SK-N-SH (cell line): Measurements from ENCODE around the gene KMT2E.

Experiments used
- GATA2 ChIP-seq: sonication (generic); formaldehyde crosslinking; IDR thresholded peaks from 2 replicates; pipeline ENCODE4 v1.5.0; 2020; ENCODE audit warnings: mild to moderate bottlenecking, missing genetic modification reagents
- JUND ChIP-seq: IDR thresholded peaks from 2 replicates; pipeline ENCODE4 v1.4.0; 2012
- NFIC ChIP-seq: IDR thresholded peaks from 2 replicates; pipeline ENCODE4 v1.4.0; 2012; ENCODE audit warnings: borderline replicate concordance
- NRF1 ChIP-seq: IDR thresholded peaks from 2 replicates; pipeline ENCODE4 v1.6.1; 2012; ENCODE audit warnings: low read depth, mild to moderate bottlenecking, low read length
- POLR2AphosphoS5 ChIP-seq: IDR thresholded peaks from 2 replicates; pipeline ENCODE4 v1.6.1; 2012; ENCODE audit warnings: low read depth, low read length
- RCOR1 ChIP-seq: fragments of 150-350 bp; IDR thresholded peaks from 2 replicates; pipeline ENCODE4 v1.6.1; 2017; ENCODE audit warnings: antibody characterized with exemption, low read length
- RFX5 ChIP-seq: IDR thresholded peaks from 2 replicates; pipeline ENCODE4 v1.6.1; 2012; ENCODE audit warnings: mild to moderate bottlenecking, improper control_type of control experiment, low read length
- SIN3A ChIP-seq: IDR thresholded peaks from 2 replicates; pipeline ENCODE4 v1.6.1; 2012; ENCODE audit warnings: low read depth, mild to moderate bottlenecking, low read length, moderate library complexity, borderline replicate concordance
- SMC3 ChIP-seq: IDR thresholded peaks from 2 replicates; pipeline ENCODE4 v1.6.1; 2012; ENCODE audit warnings: low read depth, low read length, improper control_type of control experiment
- YY1 ChIP-seq: IDR thresholded peaks from 2 replicates; pipeline ENCODE4 v1.4.0; 2012; ENCODE audit warnings: low read depth, mild to moderate bottlenecking
- TF ChIP-seq, protein P1 (sequence below): fragments of 200-600 bp; sonication (generic); IDR thresholded peaks from 2 replicates; pipeline ENCODE4 v1.6.1; 2017; ENCODE audit warnings: antibody characterized with exemption, mild to moderate bottlenecking, moderate library complexity
- TF ChIP-seq, protein P2 (sequence below): IDR thresholded peaks from 2 replicates; pipeline ENCODE4 v1.4.0; 2012; ENCODE audit warnings: low read depth, borderline replicate concordance
- TF ChIP-seq, protein P3 (sequence below): IDR thresholded peaks from 2 replicates; pipeline ENCODE4 v1.6.1; 2012; ENCODE audit warnings: mild to moderate bottlenecking, low read depth, low read length, moderate library complexity
- TF ChIP-seq, protein P4 (sequence below): fragments of 150-350 bp; IDR thresholded peaks from 2 replicates; pipeline ENCODE4 v1.6.1; 2016; ENCODE audit warnings: mild to moderate bottlenecking, low read depth, low read length

DNA sequence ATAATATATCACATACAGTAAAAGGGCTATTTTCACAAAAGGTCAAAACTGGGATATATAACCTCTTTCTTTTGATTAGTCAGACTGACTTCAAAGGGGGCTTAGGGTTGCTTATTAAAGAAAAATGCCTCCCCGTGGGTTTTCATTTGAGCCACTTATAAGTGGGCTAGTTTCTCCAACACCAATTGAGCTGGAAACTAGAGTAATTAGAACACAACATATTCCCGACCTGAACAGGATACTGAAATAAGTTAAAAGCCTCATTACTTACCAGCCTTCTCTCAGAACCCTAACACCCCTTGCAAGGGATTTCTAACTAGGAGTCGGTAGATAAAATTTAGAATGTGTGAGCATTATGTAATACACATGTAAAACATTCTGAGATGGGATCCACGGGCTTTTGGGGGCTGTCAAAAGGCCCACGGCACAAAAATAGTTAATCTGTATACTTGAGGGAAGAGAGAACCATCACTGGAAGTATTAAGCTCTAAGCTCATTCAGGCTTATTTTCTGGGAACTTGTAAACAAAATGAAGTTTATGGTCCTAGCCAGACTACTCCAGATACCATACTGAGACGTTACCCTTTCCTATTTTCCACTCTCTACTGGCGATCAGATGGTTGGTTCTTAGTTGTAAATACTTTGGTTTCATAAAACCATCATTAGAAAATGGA is 29.3 kb upstream of the KMT2E start:
- 0 out of 2 replicates have a peak, but pooled peaks have one; percentile 2 for TF ChIP-seq NRF1
- TF ChIP-seq, protein P1, sequence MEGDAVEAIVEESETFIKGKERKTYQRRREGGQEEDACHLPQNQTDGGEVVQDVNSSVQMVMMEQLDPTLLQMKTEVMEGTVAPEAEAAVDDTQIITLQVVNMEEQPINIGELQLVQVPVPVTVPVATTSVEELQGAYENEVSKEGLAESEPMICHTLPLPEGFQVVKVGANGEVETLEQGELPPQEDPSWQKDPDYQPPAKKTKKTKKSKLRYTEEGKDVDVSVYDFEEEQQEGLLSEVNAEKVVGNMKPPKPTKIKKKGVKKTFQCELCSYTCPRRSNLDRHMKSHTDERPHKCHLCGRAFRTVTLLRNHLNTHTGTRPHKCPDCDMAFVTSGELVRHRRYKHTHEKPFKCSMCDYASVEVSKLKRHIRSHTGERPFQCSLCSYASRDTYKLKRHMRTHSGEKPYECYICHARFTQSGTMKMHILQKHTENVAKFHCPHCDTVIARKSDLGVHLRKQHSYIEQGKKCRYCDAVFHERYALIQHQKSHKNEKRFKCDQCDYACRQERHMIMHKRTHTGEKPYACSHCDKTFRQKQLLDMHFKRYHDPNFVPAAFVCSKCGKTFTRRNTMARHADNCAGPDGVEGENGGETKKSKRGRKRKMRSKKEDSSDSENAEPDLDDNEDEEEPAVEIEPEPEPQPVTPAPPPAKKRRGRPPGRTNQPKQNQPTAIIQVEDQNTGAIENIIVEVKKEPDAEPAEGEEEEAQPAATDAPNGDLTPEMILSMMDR, result no peak
- no peak for TF ChIP-seq YY1
- TF ChIP-seq SIN3A, result no peak
- TF ChIP-seq, protein P2, sequence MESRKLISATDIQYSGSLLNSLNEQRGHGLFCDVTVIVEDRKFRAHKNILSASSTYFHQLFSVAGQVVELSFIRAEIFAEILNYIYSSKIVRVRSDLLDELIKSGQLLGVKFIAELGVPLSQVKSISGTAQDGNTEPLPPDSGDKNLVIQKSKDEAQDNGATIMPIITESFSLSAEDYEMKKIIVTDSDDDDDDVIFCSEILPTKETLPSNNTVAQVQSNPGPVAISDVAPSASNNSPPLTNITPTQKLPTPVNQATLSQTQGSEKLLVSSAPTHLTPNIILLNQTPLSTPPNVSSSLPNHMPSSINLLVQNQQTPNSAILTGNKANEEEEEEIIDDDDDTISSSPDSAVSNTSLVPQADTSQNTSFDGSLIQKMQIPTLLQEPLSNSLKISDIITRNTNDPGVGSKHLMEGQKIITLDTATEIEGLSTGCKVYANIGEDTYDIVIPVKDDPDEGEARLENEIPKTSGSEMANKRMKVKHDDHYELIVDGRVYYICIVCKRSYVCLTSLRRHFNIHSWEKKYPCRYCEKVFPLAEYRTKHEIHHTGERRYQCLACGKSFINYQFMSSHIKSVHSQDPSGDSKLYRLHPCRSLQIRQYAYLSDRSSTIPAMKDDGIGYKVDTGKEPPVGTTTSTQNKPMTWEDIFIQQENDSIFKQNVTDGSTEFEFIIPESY, result no peak
- TF ChIP-seq SMC3, result no peak
- TF ChIP-seq, protein P3, sequence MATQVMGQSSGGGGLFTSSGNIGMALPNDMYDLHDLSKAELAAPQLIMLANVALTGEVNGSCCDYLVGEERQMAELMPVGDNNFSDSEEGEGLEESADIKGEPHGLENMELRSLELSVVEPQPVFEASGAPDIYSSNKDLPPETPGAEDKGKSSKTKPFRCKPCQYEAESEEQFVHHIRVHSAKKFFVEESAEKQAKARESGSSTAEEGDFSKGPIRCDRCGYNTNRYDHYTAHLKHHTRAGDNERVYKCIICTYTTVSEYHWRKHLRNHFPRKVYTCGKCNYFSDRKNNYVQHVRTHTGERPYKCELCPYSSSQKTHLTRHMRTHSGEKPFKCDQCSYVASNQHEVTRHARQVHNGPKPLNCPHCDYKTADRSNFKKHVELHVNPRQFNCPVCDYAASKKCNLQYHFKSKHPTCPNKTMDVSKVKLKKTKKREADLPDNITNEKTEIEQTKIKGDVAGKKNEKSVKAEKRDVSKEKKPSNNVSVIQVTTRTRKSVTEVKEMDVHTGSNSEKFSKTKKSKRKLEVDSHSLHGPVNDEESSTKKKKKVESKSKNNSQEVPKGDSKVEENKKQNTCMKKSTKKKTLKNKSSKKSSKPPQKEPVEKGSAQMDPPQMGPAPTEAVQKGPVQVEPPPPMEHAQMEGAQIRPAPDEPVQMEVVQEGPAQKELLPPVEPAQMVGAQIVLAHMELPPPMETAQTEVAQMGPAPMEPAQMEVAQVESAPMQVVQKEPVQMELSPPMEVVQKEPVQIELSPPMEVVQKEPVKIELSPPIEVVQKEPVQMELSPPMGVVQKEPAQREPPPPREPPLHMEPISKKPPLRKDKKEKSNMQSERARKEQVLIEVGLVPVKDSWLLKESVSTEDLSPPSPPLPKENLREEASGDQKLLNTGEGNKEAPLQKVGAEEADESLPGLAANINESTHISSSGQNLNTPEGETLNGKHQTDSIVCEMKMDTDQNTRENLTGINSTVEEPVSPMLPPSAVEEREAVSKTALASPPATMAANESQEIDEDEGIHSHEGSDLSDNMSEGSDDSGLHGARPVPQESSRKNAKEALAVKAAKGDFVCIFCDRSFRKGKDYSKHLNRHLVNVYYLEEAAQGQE, result no peak
- no peak for TF ChIP-seq NFIC
- TF ChIP-seq GATA2 (CRISPR knock-in tag), result no peak
- no peak for TF ChIP-seq JUND
- no peak for TF ChIP-seq POLR2AphosphoS5
- TF ChIP-seq, protein P4, sequence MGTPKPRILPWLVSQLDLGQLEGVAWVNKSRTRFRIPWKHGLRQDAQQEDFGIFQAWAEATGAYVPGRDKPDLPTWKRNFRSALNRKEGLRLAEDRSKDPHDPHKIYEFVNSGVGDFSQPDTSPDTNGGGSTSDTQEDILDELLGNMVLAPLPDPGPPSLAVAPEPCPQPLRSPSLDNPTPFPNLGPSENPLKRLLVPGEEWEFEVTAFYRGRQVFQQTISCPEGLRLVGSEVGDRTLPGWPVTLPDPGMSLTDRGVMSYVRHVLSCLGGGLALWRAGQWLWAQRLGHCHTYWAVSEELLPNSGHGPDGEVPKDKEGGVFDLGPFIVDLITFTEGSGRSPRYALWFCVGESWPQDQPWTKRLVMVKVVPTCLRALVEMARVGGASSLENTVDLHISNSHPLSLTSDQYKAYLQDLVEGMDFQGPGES, result no peak
- no peak for TF ChIP-seq RFX5
- TF ChIP-seq RCOR1, result no peak
